KOPT-K1 (cell line): ENCODE results near the gene CES4A.
"Not testable (repeated sequence)": the region's sequence is repeated elsewhere in the genome, so short reads cannot be mapped to it uniquely, and the experiment has no call there.

Source experiments
- H3K27ac ChIP-seq: fragments of 200-600 bp; sonication (generic); 2 replicates; pipeline ENCODE4 v1.5.1; 2016; ENCODE audit warnings: antibody characterized with exemption, mild to moderate bottlenecking, low read depth, low read length; ENCODE audit not compliant: poor library complexity, severe bottlenecking
- H3K36me3 ChIP-seq: fragments of 200-600 bp; sonication (generic); 2 replicates; pipeline ENCODE4 v1.5.1; 2017; ENCODE audit warnings: antibody characterized with exemption, mild to moderate bottlenecking, low read length, moderate library complexity; ENCODE audit not compliant: insufficient read depth
- H3K9me3 ChIP-seq: fragments of 200-600 bp; sonication (generic); 2 replicates; pipeline ENCODE4 v1.5.1; 2017; ENCODE audit warnings: antibody characterized with exemption, low read length, mild to moderate bottlenecking; ENCODE audit not compliant: insufficient read depth, poor library complexity, severe bottlenecking

Gene CES4A

GRCh38 chr16:67034487-67034886, 46.1 kb downstream of the CES4A start:
- Histone ChIP-seq H3K27ac (no peak overlapping the region), H3K9me3 (no peaks in the 10 kb centered on the region), H3K36me3 (peaks cover 86% of the 10 kb centered on the region)

- Histone ChIP-seq H3K27ac (no peak overlapping the region), H3K9me3 (no peaks in the 10 kb centered on the region), H3K36me3 (peaks cover 95% of the 10 kb centered on the region)
These were observed 47.0 kb downstream of the CES4A start for GRCh38 chr16:67035364-67035763.

GRCh38 chr16:67036323-67036741, 47.9 kb downstream of the CES4A start:
- no peaks in the 10 kb centered on the region for H3K9me3 ChIP-seq
- peaks cover 96% of the 10 kb centered on the region for H3K36me3 ChIP-seq
- no peak overlapping the region for H3K27ac ChIP-seq

- no peaks in the 10 kb centered on the region for H3K9me3 ChIP-seq
- peaks cover 92% of the 10 kb centered on the region for H3K36me3 ChIP-seq
- no peak overlapping the region for H3K27ac ChIP-seq
These were observed 51.1 kb downstream of the CES4A start for GRCh38 chr16:67039260-67040020.

- Histone ChIP-seq H3K27ac (no peak overlapping the region), H3K36me3 (peaks cover 89% of the 10 kb centered on the region)
These were observed 51.8 kb downstream of the CES4A start for GRCh38 chr16:67040166-67040565.

GRCh38 chr16:67040906-67041305, 52.5 kb downstream of the CES4A start:
- no peak overlapping the region for H3K27ac ChIP-seq
- H3K36me3 ChIP-seq, result peaks cover 87% of the 10 kb centered on the region
- no peaks in the 10 kb centered on the region for H3K9me3 ChIP-seq

More at GRCh38 chr16:67040166-67040565, 51.8 kb downstream of the CES4A start:
- H3K9me3 ChIP-seq, result no peaks in the 10 kb centered on the region

- peaks cover 87% of the 10 kb centered on the region for H3K36me3 ChIP-seq
- H3K27ac ChIP-seq, H3K9me3 ChIP-seq: not testable (repeated sequence)
These were observed 53.1 kb downstream of the CES4A start for GRCh38 chr16:67041520-67041919.

GRCh38 chr16:67043420-67043819, 55.0 kb downstream of the CES4A start:
- Histone ChIP-seq H3K36me3 (peaks cover 86% of the 10 kb centered on the region), H3K9me3 (no peaks in the 10 kb centered on the region), H3K27ac (no peak overlapping the region)

- Histone ChIP-seq H3K27ac (no peak overlapping the region), H3K36me3 (peaks cover 35% of the 10 kb centered on the region), H3K9me3 (no peaks in the 10 kb centered on the region)
These were observed 62.4 kb downstream of the CES4A start for GRCh38 chr16:67050796-67051195.

- Histone ChIP-seq H3K9me3 (no peaks in the 10 kb centered on the region), H3K36me3 (peaks cover 26% of the 10 kb centered on the region), H3K27ac (no peak overlapping the region)
These were observed 64.0 kb downstream of the CES4A start for GRCh38 chr16:67052399-67052798.

GRCh38 chr16:67053767-67054334, 65.5 kb downstream of the CES4A start:
- Histone ChIP-seq H3K36me3 (peaks cover 29% of the 10 kb centered on the region), H3K9me3 (no peaks in the 10 kb centered on the region), H3K27ac (peak overlapping the region; percentile 43)

- Histone ChIP-seq H3K9me3 (no peaks in the 10 kb centered on the region), H3K27ac (peak overlapping the region; percentile 43), H3K36me3 (peaks cover 28% of the 10 kb centered on the region)
These were observed 66.5 kb downstream of the CES4A start for GRCh38 chr16:67054901-67055300.

- H3K36me3 ChIP-seq, result peaks cover 38% of the 10 kb centered on the region
- no peak overlapping the region for H3K27ac ChIP-seq
- H3K9me3 ChIP-seq, result no peaks in the 10 kb centered on the region
These were observed 67.5 kb downstream of the CES4A start for GRCh38 chr16:67055712-67056487.
